Measurements from ENCODE around the gene PPM1E.

PPM1E gene

GRCh38 chr17:58997756-58998553, 242.3 kb downstream of the PPM1E start:
- no peak for DNase-seq (ENCODE audit: low read depth)
- no peak overlapping the region for H3K4me3 ChIP-seq (ENCODE audit: low read depth, low read length)
- TF ChIP-seq MYC (IDR thresholded peaks at IDR 0.05; ENCODE audit: low read depth, low read length) (no peak), POLR2A (IDR thresholded peaks at IDR 0.05; ENCODE audit: extremely low read depth, insufficient read length) (no peak), MAX (IDR thresholded peaks at IDR 0.05; ENCODE audit: low read depth, low read length) (no peak)

GRCh38 chr17:58998871-58999270, 243.2 kb downstream of the PPM1E start:
- TF ChIP-seq MAX (IDR thresholded peaks at IDR 0.05; ENCODE audit: low read depth, low read length) (no peak), MYC (IDR thresholded peaks at IDR 0.05; ENCODE audit: low read depth, low read length) (no peak), POLR2A (IDR thresholded peaks at IDR 0.05; ENCODE audit: extremely low read depth, insufficient read length) (no peak), CTCF (IDR thresholded peaks at IDR 0.05; ENCODE audit: low read depth, low read length) (no peak)
- no peak overlapping the region for H3K4me3 ChIP-seq (ENCODE audit: low read depth, low read length)
- DNase-seq (ENCODE audit: low read depth): no peak

GRCh38 chr17:58999500-58999899, 243.8 kb downstream of the PPM1E start:
- no peak for TF ChIP-seq CTCF (IDR thresholded peaks at IDR 0.05; ENCODE audit: low read depth, low read length)
- no peak for TF ChIP-seq MAX (IDR thresholded peaks at IDR 0.05; ENCODE audit: low read depth, low read length)
- no peak for TF ChIP-seq POLR2A (IDR thresholded peaks at IDR 0.05; ENCODE audit: extremely low read depth, insufficient read length)
- no peak for TF ChIP-seq MYC (IDR thresholded peaks at IDR 0.05; ENCODE audit: low read depth, low read length)
- DNase-seq (ENCODE audit: low read depth): no peak

GRCh38 chr17:59000022-59000421, 244.4 kb downstream of the PPM1E start:
- DNase-seq (ENCODE audit: low read depth): no peak
- H3K4me3 ChIP-seq (ENCODE audit: low read depth, low read length): no peak overlapping the region
- TF ChIP-seq MYC (IDR thresholded peaks at IDR 0.05; ENCODE audit: low read depth, low read length) (no peak), MAX (IDR thresholded peaks at IDR 0.05; ENCODE audit: low read depth, low read length) (no peak), POLR2A (IDR thresholded peaks at IDR 0.05; ENCODE audit: extremely low read depth, insufficient read length) (no peak), CTCF (IDR thresholded peaks at IDR 0.05; ENCODE audit: low read depth, low read length) (no peak)

More at GRCh38 chr17:58999500-58999899, 243.8 kb downstream of the PPM1E start:
- no peak overlapping the region for H3K4me3 ChIP-seq (ENCODE audit: low read depth, low read length)

- no peak for TF ChIP-seq POLR2A (IDR thresholded peaks at IDR 0.05; ENCODE audit: extremely low read depth, insufficient read length)
- peak; percentile 47; the same call in 1 of the 2 replicates for TF ChIP-seq MAX (IDR thresholded peaks at IDR 0.05; ENCODE audit: low read depth, low read length)
- TF ChIP-seq MYC (IDR thresholded peaks at IDR 0.05; ENCODE audit: low read depth, low read length): no peak
- DNase-seq (ENCODE audit: low read depth): peak; percentile 74
- no peak overlapping the region for H3K4me3 ChIP-seq (ENCODE audit: low read depth, low read length)
Measured at GRCh38 chr17:59001158-59001814, 245.6 kb downstream of the PPM1E start.

GRCh38 chr17:59002126-59002525, 246.5 kb downstream of the PPM1E start:
- no peak for DNase-seq (ENCODE audit: low read depth)
- TF ChIP-seq MAX (IDR thresholded peaks at IDR 0.05; ENCODE audit: low read depth, low read length) (no peak), MYC (IDR thresholded peaks at IDR 0.05; ENCODE audit: low read depth, low read length) (no peak), CTCF (IDR thresholded peaks at IDR 0.05; ENCODE audit: low read depth, low read length) (no peak), POLR2A (IDR thresholded peaks at IDR 0.05; ENCODE audit: extremely low read depth, insufficient read length) (no peak)
- H3K4me3 ChIP-seq (ENCODE audit: low read depth, low read length): no peak overlapping the region
